ENCODE measurements around the gene GNAI2. TPM values are rescaled to one million over a fixed set of nuclear protein-coding genes. Genes with fewer than 3 reads are reported as not detected.
"Not testable (repeated sequence)": the region's sequence is repeated elsewhere in the genome, so short reads cannot be mapped to it uniquely, and the experiment has no call there.

Gene GNAI2
- total RNA-seq, 1 donor from 2014 or later = 97.0 TPM

DNA sequence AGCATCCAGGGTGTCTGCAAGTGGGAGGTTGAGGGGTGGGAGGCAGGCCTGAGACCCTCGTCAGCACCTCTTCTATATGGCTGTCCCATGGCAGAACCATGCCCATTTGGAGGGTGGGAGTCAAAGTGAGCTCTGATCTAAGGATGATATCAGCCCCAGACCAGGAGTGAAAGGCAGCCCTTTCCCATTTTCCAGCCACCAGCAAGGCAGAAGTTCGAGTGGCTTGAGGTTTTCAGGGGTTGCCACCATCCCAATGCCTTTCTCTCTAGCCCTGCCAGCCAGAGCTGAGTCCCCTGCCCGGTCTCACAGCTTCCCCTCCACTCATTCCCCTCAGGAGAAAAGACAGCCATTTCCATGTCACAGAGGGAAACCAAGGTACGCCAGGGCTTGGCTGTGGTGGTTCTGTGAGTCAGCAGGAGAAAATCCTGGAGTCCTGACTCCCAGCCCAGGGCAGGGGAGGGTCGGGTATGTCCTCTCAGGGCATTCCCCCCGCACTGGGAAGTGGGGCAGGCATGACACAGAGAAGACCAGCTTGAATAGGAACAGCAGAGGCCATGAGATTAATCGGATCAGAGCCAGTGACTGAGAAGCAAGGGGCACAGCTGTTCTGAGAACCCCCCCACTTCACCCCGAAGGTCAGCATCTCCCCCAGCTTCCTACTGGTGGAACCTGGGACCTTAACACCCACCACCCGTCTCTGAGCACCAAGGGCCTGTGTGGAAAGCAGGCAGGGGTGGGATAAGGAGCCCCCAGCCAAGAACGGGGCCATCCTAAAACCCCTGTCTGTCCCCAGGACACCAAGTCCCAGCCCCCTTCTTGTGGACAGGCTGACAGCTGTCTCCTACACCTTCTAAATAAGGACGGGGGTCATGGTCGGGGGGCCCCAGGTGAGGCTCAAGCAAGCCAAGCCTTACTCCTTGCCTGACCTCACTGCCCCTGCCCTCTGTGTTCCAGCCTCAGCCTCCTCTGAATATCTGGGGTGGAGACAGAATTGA is 31.9 kb upstream of the GNAI2 start:
- DNase-seq (ENCODE audit: low spot score in 2 of 2) = no peak
- no peak for FAIRE-seq

DNA sequence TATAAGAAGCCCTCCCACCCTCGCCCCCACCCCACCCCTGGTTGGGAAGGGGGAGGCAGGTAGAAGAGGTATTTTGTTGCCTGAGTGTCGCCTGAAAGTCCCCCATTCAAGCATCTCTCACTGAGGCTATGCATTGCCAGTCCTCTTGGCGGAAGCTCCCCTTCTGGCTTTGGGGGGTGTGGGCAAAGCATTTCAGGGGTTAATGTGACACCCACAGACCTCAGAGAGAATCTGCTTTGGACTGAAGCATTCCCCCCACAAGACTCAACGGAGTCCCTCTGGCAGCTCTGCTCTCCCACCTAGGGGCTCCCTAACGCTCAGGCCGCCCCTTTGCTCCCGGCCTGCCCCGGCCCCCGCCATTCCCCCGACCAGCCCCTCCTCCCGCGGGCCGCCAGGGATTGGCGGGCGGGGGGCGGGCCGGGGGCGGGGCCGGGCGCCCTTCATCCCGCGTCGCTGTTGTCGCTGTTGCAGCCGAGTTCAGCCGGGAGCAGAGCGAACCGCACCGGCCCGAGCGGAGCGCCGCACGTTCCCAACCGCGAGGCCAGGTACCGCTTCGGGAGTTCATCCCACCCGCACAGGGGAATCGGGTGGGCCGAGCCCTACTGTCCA is 31.1 kb upstream of the GNAI2 start, which contains the start of gene SLC38A3:
Gene SLC38A3 (plus strand): TSS at position 468 of the 609 bp plus-strand sequence. CDS start 8,929 bp downstream, outside the sequence.
- DNase-seq (ENCODE audit: low spot score in 2 of 2) (peak; percentile 80 to 87), FAIRE-seq (no peak)

DNA sequence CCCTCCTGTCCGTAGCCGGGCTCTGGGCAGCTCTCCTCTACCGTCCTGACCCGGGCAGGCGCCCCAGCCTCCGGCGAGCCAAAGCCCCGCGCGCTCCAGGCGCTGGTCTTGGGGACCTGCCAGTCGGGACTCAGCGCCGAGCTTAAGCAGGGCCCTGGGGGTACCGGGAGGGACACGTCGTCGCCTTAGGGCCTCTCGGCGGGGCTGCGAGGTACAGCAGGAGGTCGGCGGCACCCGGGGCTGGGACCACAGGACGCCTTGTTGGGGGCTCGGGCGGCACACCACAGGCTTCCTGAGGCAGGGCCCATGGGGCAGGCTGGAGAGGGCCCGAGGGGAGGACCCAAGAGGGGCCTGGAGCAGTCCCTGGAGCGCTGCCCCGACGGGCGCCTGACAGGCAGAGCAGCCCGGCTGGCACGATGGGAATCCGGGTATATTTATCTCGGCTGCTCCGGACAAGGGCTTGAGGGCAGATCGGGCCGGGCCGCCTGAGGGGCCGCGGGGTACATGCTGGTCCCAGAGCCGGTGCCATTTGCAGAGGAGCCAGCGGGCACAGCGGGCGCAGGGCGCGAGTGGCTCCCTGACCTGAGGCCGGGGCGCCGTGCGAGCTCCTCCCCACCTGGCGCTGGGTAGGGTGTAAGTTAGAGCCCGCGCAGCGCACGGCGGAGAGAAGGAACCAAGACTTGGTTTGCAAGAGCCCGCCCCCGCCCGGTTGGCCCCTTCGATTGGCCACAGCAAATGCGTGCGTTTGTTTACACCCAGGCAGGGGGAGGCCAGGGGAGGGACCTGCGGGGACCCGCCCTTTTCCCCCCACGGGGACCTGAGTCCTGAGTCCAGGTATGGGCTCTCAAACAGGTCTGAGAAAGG is 30.4 kb upstream of the GNAI2 start:
- peak in 1 of 2 donors; percentile 52 for DNase-seq (ENCODE audit: low spot score in 2 of 2)
- no peak for FAIRE-seq

DNA sequence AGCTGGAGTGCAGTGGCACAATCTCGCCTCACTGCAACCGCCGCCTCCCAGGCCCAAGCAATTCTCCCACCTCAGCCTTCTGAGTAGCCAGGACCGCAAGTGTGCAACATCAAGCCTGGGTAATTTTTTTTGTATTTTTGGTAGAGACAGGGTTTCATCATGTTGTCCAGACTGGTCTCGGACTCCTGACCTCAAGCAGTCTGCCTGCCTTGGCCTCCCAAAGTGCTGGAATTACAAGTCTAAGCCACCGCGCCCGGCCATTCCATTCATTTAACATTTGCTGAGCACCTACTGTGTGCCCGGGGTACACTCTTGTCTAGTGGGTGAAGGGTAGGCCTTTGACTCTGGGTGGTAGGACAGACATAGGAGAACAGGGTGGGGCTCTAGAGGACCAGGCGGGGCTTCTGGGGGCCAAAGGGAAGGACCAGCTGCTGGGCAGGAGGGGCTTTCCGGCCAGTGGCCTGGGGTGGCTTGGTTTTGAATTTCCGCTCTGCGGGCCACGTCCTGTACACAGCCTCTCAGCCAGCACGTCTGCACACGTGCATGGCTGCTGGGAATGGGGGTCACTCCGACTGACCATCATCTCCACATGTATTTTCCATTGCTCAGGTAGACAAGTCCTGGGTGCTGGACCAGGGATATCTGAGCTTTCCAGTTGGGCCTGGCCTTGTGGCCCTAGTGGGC is 28.5 kb upstream of the GNAI2 start:
- FAIRE-seq (no peak), DNase-seq (ENCODE audit: low spot score in 2 of 2) (no peak)

DNA sequence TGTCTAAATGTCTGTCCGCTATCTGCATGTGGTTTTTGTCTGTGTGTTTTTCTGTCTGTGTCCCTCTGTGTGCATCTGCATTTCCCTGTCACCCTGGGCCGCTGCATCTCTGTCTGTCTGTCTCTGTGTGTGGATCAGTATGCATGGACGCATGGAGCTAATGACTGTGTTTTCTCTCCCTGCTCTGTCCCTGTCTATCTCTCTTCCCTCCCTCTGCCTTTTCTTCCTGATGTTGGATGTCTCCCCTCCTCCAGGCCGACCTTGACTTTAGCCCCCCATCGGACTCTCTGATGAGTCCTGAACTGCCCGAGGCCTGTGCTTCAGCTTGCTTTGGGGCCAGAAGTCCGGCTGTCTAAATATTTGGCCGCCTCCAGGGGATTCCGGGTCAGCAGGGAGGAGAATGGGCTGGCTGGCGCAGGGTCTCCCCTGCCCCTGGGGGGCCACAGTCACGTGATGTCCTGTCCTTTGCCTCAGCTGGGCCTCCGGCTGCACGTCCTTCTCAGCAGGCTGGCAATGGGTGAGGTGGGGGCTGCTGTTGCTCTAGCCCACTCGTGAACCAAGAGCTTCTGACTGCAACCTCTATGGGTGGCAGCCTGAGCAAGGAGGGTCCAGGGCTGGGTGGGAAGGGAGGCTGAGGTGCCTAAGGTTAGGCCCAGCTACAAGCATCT is 27.2 kb upstream of the GNAI2 start:
- FAIRE-seq = no peak

DNA sequence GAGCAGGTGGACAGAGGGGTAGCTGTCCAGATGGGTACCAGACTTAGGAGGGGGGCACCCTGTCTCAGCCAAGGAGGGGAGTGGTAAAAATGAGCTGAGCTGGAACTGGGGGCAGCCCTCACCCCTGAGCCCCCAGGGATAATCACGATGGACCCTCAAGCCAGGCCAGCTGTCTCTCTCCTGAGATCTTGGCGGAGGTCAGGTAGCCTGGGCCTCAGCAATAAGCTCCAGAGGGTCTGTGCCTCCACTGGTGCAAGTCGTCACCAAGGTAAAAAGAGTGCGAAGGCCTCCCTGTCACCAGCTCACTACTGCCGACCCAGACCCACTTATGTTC is 25.9 kb upstream of the GNAI2 start:
- FAIRE-seq = no peak
- DNase-seq (ENCODE audit: low spot score in 2 of 2) = no peak

More for the DNA sequence above, 27.2 kb upstream of the GNAI2 start:
- DNase-seq (ENCODE audit: low spot score in 2 of 2) = no peak

DNA sequence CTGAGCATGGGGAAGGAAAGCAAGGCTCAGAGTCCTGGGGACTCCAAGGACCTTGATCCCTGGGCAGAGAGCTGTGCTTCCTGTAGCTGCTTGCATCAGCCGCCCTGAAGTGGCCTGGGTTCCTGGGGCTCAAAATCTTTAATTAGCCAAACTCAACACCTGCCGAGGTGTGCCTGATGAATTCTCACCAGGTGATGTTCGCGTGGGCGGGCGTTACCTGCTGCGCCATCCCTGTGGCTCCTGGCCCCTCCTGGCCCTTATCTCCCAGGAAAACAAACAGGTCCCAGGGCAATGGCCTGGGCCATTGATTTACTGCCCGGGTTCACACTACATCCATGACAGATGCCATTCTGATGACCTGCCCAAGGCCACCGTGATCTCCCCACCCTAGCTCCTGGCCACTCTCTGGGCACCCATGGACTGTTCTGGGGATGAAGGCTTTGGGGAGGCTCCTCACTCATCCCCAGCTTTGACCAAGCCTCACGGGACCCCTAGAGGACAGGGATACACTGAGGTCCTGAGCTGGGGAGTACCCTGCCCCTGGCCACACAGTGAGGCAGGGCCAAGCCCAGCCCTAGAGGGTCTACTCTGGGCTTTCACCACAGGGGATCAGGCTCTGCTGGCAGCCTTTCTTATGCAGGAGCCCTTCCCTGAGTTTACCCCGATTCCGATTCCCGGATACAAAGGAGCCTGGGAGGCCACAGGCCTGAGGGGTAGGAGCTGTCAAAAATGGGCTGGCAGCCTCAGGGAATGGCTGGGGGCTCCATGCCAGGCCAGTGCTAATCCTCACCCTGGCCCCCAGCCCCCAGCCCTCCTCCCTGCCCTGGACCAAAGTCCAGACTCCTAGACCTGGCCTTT is 25.3 kb upstream of the GNAI2 start:
- FAIRE-seq (no peak), DNase-seq (ENCODE audit: low spot score in 2 of 2) (no peak)

DNA sequence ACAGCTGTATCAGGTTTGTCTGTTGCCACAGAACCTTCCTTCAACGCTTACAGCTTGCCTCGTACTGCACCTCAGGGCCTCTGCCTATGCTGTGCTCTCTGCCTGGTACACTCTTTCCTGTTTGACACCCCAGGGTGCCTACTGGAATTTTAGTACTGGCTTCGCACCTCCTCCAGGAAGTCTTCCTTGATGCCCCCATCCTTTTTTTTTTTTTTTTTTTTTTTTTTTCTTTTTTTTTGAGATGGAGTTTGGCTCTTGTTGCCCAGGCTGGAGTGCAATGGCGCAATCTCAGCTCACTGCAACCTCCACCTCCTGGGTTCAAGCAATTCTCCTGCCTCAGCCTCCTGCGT is 24.7 kb upstream of the GNAI2 start:
- FAIRE-seq; DNase-seq (ENCODE audit: low spot score in 2 of 2): not testable (repeated sequence)

DNA sequence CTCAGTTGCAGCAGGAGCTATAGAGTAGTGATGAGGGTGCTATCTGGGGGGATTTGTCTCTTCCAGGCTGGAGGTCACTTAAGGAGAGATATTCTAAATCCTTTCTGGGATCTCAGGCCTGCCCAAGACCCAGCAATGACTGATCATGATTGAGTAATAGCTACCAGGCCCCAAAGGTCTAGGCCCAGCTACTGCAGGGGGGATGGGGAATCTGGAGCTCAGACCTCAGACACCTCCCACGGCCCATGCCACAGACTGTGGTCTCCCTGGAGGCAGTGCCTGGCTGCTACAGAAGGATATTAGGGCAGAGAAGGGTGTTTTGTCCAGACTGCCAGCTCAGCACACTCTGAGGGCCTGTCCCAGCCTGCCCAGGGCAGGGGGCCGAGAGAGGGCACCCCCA is 24.1 kb upstream of the GNAI2 start:
- FAIRE-seq (no peak), DNase-seq (ENCODE audit: low spot score in 2 of 2) (no peak)

DNA sequence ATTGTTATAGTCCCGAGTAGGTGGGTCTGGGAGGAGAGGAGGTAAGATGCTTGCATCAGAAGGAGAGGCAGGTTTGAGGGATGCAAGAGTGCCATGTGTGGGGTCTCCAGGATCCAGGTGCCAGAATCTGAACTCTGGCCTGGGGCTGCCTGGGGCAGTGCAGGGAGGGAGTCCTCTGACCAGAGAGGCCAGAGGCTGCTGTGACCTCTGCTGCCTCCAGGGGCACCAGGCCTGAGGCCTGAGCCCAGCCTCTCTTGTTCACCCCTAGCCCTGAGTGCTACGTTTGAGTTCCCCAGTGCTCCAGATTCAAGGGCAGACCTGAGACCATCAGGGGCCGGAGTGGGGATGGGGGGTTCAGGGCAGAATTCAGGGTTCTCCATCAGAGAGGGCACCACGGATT is 23.5 kb upstream of the GNAI2 start:
- DNase-seq (ENCODE audit: low spot score in 2 of 2) (no peak), FAIRE-seq (no peak)

DNA sequence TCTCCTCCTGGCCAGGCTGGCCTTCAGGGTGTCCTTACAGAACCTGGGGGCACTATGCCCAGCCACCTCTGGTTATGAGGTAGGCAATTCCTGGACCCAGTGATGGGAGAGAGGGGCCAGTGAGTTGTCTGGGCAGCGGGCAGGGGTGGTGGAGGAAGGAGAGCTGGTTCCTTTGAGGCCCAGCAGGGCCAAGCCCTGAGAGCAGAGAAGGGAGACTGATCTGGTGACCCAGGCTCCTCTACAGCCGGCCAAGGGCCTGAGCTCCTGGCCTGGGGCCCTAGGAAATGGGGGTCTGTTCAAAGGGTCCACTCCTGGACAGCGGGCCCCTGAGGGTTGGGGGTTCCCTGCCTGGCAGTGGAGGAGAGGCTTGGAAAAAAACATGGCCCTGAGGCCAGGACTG is 23.0 kb upstream of the GNAI2 start:
- FAIRE-seq (no peak), DNase-seq (ENCODE audit: low spot score in 2 of 2) (no peak)

DNA sequence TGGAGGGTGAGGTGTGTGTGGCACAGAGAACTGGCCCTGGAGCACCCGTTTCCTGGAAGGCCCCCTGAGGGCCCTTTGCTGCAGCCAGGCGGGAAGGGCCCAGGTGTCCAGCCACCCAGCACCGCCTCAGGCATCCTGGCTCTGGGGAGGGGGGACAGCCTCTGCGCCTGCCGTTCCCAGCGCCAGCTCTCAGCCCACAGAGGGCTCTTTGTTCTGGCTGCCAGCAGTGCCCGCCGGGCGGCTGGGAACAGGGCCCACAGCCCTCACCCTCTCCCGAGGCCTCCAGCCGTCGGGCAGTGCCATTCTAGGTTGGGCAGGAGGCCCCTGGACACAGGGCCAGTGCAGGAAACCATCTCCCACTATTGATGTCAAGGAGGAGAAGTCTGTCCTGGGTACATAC is 22.6 kb upstream of the GNAI2 start:
- peak; percentile 78 to 85 for DNase-seq (ENCODE audit: low spot score in 2 of 2)

DNA sequence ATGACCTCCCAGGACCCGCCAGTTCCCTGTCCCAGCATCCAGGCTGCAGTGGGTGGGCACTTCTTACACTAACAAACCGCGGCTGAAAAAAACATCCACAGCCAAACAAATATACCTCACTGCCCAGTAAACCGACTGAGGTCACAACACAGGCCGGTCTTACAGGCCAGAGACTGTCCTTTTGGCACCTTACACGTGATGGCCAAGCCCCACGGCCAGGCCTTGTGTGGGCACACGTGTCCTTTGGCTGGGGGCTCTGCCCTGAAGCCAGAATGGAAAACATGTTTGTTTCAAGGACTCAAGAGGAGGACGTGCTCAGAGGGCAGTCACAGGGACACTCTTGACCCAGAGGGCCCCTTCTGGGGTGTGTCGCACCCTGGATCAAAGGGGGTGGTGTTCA is 21.2 kb upstream of the GNAI2 start:
- FAIRE-seq (no peak), DNase-seq (ENCODE audit: low spot score in 2 of 2) (no peak)

More for the DNA sequence above, 22.6 kb upstream of the GNAI2 start:
- FAIRE-seq = no peak

DNA sequence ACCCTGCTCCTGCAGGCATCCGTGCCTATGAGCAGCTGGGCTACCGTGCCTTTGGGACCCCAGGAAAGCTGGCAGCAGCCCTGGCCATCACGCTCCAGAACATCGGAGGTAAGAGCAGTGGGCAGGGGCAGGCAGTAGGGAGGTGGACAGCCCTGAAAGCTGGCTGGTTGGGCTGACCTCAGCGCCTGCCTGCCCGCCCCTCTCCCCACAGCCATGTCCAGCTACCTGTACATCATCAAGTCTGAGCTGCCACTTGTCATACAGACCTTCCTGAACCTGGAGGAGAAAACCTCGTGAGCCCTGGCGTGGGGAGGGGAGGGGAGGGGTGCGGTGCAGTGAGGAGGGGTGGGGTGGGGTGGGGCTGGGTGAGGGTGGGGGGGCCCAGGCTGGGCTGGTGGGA is 20.5 kb upstream of the GNAI2 start:
- no peak for FAIRE-seq
- no peak for DNase-seq (ENCODE audit: low spot score in 2 of 2)

DNA sequence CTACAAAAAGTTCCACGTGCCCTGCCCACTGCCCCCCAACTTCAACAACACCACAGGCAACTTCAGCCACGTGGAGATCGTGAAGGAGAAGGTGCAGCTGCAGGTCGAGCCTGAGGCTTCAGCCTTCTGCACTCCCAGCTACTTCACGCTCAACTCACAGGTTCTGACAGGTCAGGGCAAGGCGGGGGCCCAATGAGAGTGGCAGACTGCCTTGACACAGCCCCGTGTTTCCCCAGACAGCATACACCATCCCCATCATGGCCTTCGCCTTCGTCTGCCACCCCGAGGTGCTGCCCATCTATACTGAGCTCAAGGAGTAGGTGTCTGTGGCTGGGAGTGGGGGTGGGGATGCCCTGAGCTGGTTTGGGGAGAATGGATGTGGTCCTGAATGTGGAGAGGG is 18.3 kb upstream of the GNAI2 start:
- no peak for FAIRE-seq
- no peak for DNase-seq (ENCODE audit: low spot score in 2 of 2)

DNA sequence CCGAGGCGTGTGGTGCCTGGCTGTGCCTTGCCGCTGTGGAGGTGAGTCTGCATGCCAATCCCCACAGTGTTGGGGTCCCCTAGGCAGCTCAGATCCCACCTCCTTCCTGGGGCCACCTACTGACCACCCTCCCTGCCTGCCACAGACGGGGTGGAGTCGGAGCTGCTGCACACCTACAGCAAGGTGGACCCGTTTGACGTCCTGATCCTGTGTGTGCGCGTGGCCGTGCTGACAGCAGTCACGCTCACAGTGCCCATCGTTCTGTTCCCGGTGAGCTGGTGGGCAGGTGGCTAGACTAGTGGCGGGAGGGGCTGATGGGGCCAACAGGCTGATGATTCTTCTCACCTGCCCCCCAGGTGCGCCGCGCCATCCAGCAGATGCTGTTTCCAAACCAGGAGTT is 17.6 kb upstream of the GNAI2 start:
- no peak for FAIRE-seq

DNA sequence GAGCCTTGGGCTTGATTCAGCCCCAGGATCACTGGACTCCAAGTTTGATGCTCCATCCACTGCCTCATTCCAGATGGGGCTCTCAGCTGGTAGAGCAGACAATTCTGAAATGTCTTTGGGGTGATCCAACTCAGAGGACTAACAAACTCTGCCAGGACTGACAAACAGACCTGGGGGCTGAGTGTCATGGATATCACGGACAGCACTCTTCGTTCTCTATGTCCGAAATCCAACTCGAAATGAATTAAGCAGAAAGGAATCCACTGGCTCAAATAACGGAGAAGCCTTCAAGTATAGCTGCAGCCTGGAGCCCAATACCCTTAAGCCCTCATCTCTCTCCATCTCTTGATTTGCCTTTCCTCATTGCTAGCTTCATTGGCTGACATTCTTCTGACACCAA is 16.7 kb upstream of the GNAI2 start:
- no peak for FAIRE-seq

More for the DNA sequence above, 17.6 kb upstream of the GNAI2 start:
- DNase-seq (ENCODE audit: low spot score in 2 of 2) = no peak

DNA sequence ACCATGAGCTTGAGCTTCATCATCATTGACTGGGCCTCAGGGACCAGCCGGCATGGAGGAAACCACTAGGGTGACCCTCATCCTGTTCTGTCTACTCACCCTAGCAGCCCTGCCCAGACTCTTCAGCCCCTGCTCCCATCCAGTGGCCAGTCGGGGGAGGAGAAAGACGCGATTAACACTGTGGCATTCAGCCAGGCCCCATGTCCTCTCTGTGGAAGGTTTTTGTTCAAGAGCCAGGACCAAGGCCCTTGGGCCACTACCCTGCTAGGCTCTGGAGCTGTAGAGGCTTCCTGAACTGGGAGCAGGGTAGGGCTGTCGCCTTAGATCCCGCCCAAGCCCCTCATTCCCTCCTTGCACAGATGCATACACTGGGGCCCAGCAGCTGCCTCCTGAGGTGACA is 15.9 kb upstream of the GNAI2 start:
- no peak for FAIRE-seq
- no peak for DNase-seq (ENCODE audit: low spot score in 2 of 2)

More for the DNA sequence above, 16.7 kb upstream of the GNAI2 start:
- DNase-seq (ENCODE audit: low spot score in 2 of 2) = no peak

DNA sequence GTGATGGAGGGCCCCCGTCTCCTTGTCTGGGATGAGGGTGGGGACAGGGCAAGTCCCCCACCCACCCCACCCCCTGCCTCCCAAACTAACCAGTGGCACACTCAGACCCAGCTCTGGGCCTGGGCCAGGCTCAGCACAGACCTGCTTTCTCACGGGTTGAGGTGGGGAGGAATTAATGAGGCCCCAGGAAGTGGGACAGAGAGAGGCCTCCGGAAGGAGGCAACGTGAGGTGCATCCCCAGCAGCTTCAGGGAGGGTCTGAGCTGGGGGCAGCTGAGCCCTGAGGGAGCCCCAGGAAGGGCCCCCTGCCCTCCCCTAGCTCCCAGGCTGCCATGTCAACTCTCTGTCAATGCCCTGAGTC is 15.0 kb upstream of the GNAI2 start:
- FAIRE-seq (no peak), DNase-seq (ENCODE audit: low spot score in 2 of 2) (no peak)

Data from frontal cortex (tissue), 4 donors.